Activated naive CD8-positive, alpha-beta T cell treated with anti-CD3 and anti-CD28 coated beads, Interleukin-2, amount 50 U/mL, for 24 hours (primary cell): Measurements from ENCODE around the gene IL5.
"Not testable (repeated sequence)": the region's sequence is repeated elsewhere in the genome, so short reads cannot be mapped to it uniquely, and the experiment has no call there.

ENCODE experiments used
- ATAC-seq: fragments of 150-1000 bp; cut with Tn5 transposase; one replicate; pipeline ENCODE4 v1.10.0; 2021
- DNase-seq: peaks from one replicate; pipeline ENCODE4 v3.0.0; 2021
- H3K27ac Mint-ChIP-seq: one replicate; pipeline ENCODE4 v1.8.0; 2021; ENCODE audit warnings: mild to moderate bottlenecking, mixed read lengths
- H3K27me3 Mint-ChIP-seq: one replicate; pipeline ENCODE4 v1.8.0; 2021; ENCODE audit warnings: mixed read lengths
- H3K36me3 Mint-ChIP-seq: one replicate; pipeline ENCODE4 v1.8.0; 2021; ENCODE audit warnings: low read depth, mixed read lengths
- H3K4me1 Mint-ChIP-seq: one replicate; pipeline ENCODE4 v1.8.0; 2021; ENCODE audit warnings: mixed read lengths
- H3K4me3 Mint-ChIP-seq: one replicate; pipeline ENCODE4 v1.8.0; 2021; ENCODE audit warnings: mild to moderate bottlenecking, moderate library complexity, mixed read lengths
- H3K9me3 Mint-ChIP-seq: one replicate; pipeline ENCODE4 v1.8.0; 2021; ENCODE audit warnings: mixed read lengths

IL5 gene

GRCh38 chr5:132513618-132514336, 29.5 kb downstream of the IL5 start:
- not testable (repeated sequence) for H3K9me3 Mint-ChIP-seq, DNase-seq, H3K36me3 Mint-ChIP-seq, H3K4me3 Mint-ChIP-seq, ATAC-seq, H3K27ac Mint-ChIP-seq
- Mint-ChIP-seq H3K27me3 (peaks cover 15% of the 10 kb centered on the region), H3K4me1 (peaks cover 13% of the 10 kb centered on the region)

- Mint-ChIP-seq H3K4me3 (no peak overlapping the region), H3K27me3 (peaks cover 30% of the 10 kb centered on the region), H3K27ac (no peak overlapping the region), H3K9me3 (peaks cover 5% of the 10 kb centered on the region), H3K4me1 (peaks cover 19% of the 10 kb centered on the region), H3K36me3 (no peaks in the 10 kb centered on the region)
- DNase-seq (no peak), ATAC-seq (no peak)
Observed at GRCh38 chr5:132510076-132510475, 33.2 kb downstream of the IL5 start.

- H3K4me3 Mint-ChIP-seq = no peak overlapping the region
- H3K4me1 Mint-ChIP-seq = peaks cover 21% of the 10 kb centered on the region
- H3K27me3 Mint-ChIP-seq = peaks cover 23% of the 10 kb centered on the region
- no peak overlapping the region for H3K27ac Mint-ChIP-seq
- DNase-seq (no peak), ATAC-seq (peak; percentile 49)
- H3K9me3 Mint-ChIP-seq = peaks cover 5% of the 10 kb centered on the region
- no peaks in the 10 kb centered on the region for H3K36me3 Mint-ChIP-seq
Observed at GRCh38 chr5:132506094-132506692, 37.1 kb downstream of the IL5 start.

GRCh38 chr5:132505641-132506040, 37.7 kb downstream of the IL5 start:
- peaks cover 23% of the 10 kb centered on the region for H3K27me3 Mint-ChIP-seq
- H3K4me3 Mint-ChIP-seq = no peak overlapping the region
- H3K36me3 Mint-ChIP-seq = no peaks in the 10 kb centered on the region
- H3K9me3 Mint-ChIP-seq = peaks cover 5% of the 10 kb centered on the region
- H3K4me1 Mint-ChIP-seq = peaks cover 25% of the 10 kb centered on the region
- no peak for DNase-seq
- ATAC-seq = no peak
- no peak overlapping the region for H3K27ac Mint-ChIP-seq

GRCh38 chr5:132504746-132505145, 38.6 kb downstream of the IL5 start:
- ATAC-seq (no peak), DNase-seq (no peak)
- Mint-ChIP-seq H3K27me3 (peaks cover 21% of the 10 kb centered on the region), H3K36me3 (no peaks in the 10 kb centered on the region), H3K4me3 (no peak overlapping the region), H3K9me3 (peaks cover 3% of the 10 kb centered on the region), H3K4me1 (peaks cover 25% of the 10 kb centered on the region), H3K27ac (no peak overlapping the region)

GRCh38 chr5:132503244-132503643, 40.1 kb downstream of the IL5 start:
- no peak overlapping the region for H3K27ac Mint-ChIP-seq
- H3K4me1 Mint-ChIP-seq = peaks cover 25% of the 10 kb centered on the region
- H3K36me3 Mint-ChIP-seq = no peaks in the 10 kb centered on the region
- H3K4me3 Mint-ChIP-seq = no peak overlapping the region
- peaks cover 13% of the 10 kb centered on the region for H3K27me3 Mint-ChIP-seq
- ATAC-seq (no peak), DNase-seq (no peak)
- no peaks in the 10 kb centered on the region for H3K9me3 Mint-ChIP-seq

GRCh38 chr5:132501961-132502931, 41.1 kb downstream of the IL5 start:
- H3K36me3 Mint-ChIP-seq = no peaks in the 10 kb centered on the region
- DNase-seq = no peak
- no peak overlapping the region for H3K27ac Mint-ChIP-seq
- peaks cover 27% of the 10 kb centered on the region for H3K4me1 Mint-ChIP-seq
- peaks cover 4% of the 10 kb centered on the region for H3K27me3 Mint-ChIP-seq
- H3K4me3 Mint-ChIP-seq = no peak overlapping the region
- ATAC-seq = no peak
- no peaks in the 10 kb centered on the region for H3K9me3 Mint-ChIP-seq

- ATAC-seq (no peak), DNase-seq (no peak)
- H3K4me3 Mint-ChIP-seq = no peak overlapping the region
- no peaks in the 10 kb centered on the region for H3K9me3 Mint-ChIP-seq
- no peak overlapping the region for H3K27ac Mint-ChIP-seq
- H3K36me3 Mint-ChIP-seq = no peaks in the 10 kb centered on the region
- H3K27me3 Mint-ChIP-seq = peaks cover 2% of the 10 kb centered on the region
- H3K4me1 Mint-ChIP-seq = peaks cover 29% of the 10 kb centered on the region
Observed at GRCh38 chr5:132501629-132501956, 41.7 kb downstream of the IL5 start.

- Mint-ChIP-seq H3K4me3 (no peak overlapping the region), H3K27me3 (peaks cover 2% of the 10 kb centered on the region), H3K9me3 (no peaks in the 10 kb centered on the region), H3K27ac (no peak overlapping the region), H3K4me1 (peaks cover 27% of the 10 kb centered on the region), H3K36me3 (no peaks in the 10 kb centered on the region)
- DNase-seq = peak; percentile 81
- ATAC-seq = peak; percentile 48
Observed at GRCh38 chr5:132500931-132501628, 42.2 kb downstream of the IL5 start.

- peak overlapping the region; percentile 67 for H3K27ac Mint-ChIP-seq
- H3K4me3 Mint-ChIP-seq = no peak overlapping the region
Observed at GRCh38 chr5:132500244-132500930, 42.9 kb downstream of the IL5 start.

GRCh38 chr5:132499440-132500243, 43.7 kb downstream of the IL5 start:
- peaks cover 37% of the 10 kb centered on the region for H3K4me1 Mint-ChIP-seq
- peak overlapping the region; percentile 67 for H3K27ac Mint-ChIP-seq
- ATAC-seq (no peak), DNase-seq (peak; percentile 8)
- H3K27me3 Mint-ChIP-seq = no peaks in the 10 kb centered on the region
- no peak overlapping the region for H3K4me3 Mint-ChIP-seq
- no peaks in the 10 kb centered on the region for H3K36me3 Mint-ChIP-seq
- no peaks in the 10 kb centered on the region for H3K9me3 Mint-ChIP-seq

More at GRCh38 chr5:132500244-132500930, 42.9 kb downstream of the IL5 start:
- peaks cover under 1% of the 10 kb centered on the region for H3K27me3 Mint-ChIP-seq
- DNase-seq (peak; percentile 2), ATAC-seq (no peak)
- H3K36me3 Mint-ChIP-seq = no peaks in the 10 kb centered on the region
- peaks cover 30% of the 10 kb centered on the region for H3K4me1 Mint-ChIP-seq
- H3K9me3 Mint-ChIP-seq = no peaks in the 10 kb centered on the region

- Mint-ChIP-seq H3K27ac (peak overlapping the region; percentile 48), H3K36me3 (no peaks in the 10 kb centered on the region), H3K27me3 (no peaks in the 10 kb centered on the region), H3K9me3 (no peaks in the 10 kb centered on the region), H3K4me1 (peaks cover 46% of the 10 kb centered on the region), H3K4me3 (no peak overlapping the region)
- no peak for DNase-seq
- no peak for ATAC-seq
Observed at GRCh38 chr5:132498686-132499271, 44.5 kb downstream of the IL5 start.

- Mint-ChIP-seq H3K9me3 (no peaks in the 10 kb centered on the region), H3K36me3 (no peaks in the 10 kb centered on the region), H3K4me3 (peak overlapping the region; percentile 76), H3K27me3 (no peaks in the 10 kb centered on the region), H3K27ac (peak overlapping the region; percentile 94), H3K4me1 (peaks cover 52% of the 10 kb centered on the region)
- no peak for ATAC-seq
- peak; percentile 9 for DNase-seq
Observed at GRCh38 chr5:132498152-132498551, 45.2 kb downstream of the IL5 start.
